ENCODE data around the gene MAGEA1. TPM values are rescaled to one million over a fixed set of nuclear protein-coding genes. Genes with fewer than 3 reads are reported as not detected.

MAGEA1 gene
- total RNA-seq, 2 donors from 2014 or later, result not detected

DNA sequence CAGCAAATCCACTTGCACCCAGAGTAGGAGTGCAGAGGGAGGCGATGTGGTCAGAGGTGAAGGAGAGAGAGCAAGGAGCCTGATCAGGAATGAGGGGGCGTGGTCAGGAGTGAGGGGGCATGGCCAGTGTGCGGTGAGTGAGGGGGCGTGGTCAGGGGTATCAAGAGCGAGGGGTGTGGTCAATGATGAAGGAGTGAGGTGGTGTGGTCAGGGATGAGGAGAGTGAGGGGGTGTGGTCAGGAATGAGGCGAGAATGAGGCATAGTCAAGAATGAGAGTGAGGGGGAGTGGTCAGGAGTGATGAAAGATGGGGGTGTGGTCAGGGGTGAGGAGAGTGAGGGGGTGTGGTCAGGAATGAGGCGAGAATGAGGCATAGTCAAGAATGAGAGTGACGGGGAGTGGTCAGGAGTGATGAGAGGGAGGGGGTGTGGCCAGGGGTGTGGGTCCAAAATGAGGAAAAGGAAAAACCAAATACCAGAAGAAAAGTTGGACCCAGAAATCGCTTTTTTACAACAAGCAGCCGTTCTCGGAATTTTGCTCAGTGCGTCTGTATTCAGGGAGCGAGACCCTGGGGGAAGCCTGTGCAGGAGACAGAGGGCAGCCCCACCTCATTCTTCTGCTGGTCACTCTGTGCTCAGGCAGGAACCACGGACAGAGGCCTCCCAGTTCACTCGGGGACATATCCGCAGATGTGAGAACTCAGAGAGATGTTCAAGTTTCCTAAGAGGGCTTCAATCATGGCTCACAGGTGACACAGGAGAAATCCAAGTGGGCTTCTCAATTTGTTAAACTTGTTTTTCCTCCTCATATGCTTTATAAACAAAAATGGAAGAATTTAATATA lies 47.5 kb downstream of the MAGEA1 start:
- intact Hi-C loops (cut with DNase I, micrococcal nuclease), result no loop called here
- DNase-seq, result peak in 1 of 2 donors; percentile 7
- peak; percentile 34 for ATAC-seq

Other genes with a start within 250 kb of the MAGEA1 start
- gene PNMA5, start 185.2 kb upstream of the MAGEA1 start, total RNA-seq, result not detected
- gene PNMA3, start 122.8 kb upstream of the MAGEA1 start, total RNA-seq, result under 1 TPM; 0.08 to 0.15 TPM
- under 1 TPM in 1 of 2 donors, not detected in 1; 0.42 TPM for gene PNMA6A, start 106.8 kb upstream of the MAGEA1 start, total RNA-seq
- not detected for gene PNMA6F, start 142.5 kb downstream of the MAGEA1 start, total RNA-seq
- gene ZNF275, start 154.9 kb downstream of the MAGEA1 start, total RNA-seq, result 1 to 10 TPM; 5.2 to 6.2 TPM
- gene PNMA6E, start 222.1 kb downstream of the MAGEA1 start, total RNA-seq, result not detected
- gene ZFP92, start 232.2 kb downstream of the MAGEA1 start, total RNA-seq, result under 1 TPM; 0.18 to 0.50 TPM

Measured in left colon (tissue), 2 donors.